ENCODE data around the gene A3GALT2. TPM values are rescaled to one million over a fixed set of nuclear protein-coding genes. Genes with fewer than 3 reads are reported as not detected.
"Not testable (repeated sequence)": the region's sequence is repeated elsewhere in the genome, so short reads cannot be mapped to it uniquely, and the experiment has no call there.

The A3GALT2 gene
- polyA plus RNA-seq, 3 donors = 0.16 to 0.48 TPM; not detected in 1

DNA sequence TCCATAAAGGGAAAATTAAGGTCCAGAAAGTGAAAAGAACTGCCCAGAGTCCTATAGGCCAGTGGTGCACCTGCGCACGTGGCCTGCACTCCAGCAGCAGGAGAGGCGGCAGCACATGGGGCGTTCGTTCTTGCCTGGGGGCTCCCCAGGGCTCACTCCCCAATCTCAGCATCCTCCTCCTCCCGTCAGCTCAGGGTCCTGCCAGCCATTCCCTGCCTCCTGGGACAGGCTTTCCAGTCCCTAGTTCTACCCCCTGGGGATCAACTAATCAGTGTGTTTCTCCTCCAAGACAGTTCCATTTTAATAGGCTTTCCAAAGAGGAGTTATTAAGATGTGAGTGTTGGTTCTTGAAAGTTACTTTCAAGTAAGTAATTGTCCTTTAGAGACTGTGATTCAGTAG, 1.2 kb upstream of the A3GALT2 start:
- no peak for DNase-seq (ENCODE audit: extremely low read depth in 1 of 11, low read depth in 9 of 11, low spot score in 4 of 11)

DNA sequence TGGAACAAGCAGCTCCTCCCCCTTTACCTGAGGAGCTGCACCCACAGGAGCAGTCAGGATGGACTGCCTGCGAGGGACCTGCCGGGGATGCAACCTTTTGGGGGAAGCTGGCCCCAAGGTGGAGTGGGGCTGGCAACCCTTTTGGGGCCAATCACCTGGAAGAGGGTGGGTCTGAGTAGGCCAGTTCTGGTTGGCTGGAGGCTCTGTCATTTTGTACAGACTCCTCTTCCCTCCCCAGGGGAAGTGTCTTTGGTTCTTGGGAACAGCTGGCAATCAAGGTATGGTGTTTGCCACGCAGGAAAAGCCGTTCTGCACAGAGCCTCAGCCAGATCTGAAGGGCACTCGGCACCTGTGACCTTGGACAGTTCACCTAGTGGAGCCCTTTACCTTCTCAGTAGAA, 280 bp upstream of the A3GALT2 start:
- no peak for DNase-seq (ENCODE audit: extremely low read depth in 1 of 11, low read depth in 9 of 11, low spot score in 4 of 11)

DNA sequence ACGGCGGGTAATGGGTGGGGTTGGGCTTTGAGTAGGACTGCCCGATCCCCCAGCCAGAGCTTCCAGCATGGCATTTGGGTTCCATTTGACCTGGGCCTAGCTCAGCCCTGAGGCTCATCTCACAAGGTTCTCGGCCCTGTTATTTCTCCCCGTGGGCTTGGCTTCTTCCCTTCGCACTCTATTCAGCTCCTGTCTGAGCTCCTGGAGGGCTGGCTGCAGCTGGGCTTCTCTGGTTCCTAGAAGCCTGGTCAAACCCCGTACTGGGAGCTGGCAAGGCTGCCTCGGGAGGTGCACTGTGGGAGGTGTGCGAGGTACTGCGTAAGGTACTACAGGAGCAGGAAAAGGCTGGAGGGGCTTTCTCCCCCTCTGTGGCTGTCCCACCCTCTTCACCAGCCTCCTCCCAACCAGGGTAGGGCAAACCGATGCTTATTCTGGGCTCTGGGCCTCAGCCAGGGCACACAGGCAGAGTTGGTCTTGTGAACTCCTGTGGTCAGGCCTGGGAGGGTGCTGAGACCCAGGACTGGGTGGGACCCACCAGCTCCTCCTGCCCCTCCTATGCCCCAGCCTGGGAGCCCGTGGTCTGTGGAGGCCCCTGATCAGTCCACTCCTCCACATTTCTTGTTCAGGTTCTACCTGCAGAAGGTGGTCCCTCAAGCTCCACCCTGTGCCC, 814 bp downstream of the A3GALT2 start:
- no peak for DNase-seq (ENCODE audit: extremely low read depth in 1 of 11, low read depth in 9 of 11, low spot score in 4 of 11)

DNA sequence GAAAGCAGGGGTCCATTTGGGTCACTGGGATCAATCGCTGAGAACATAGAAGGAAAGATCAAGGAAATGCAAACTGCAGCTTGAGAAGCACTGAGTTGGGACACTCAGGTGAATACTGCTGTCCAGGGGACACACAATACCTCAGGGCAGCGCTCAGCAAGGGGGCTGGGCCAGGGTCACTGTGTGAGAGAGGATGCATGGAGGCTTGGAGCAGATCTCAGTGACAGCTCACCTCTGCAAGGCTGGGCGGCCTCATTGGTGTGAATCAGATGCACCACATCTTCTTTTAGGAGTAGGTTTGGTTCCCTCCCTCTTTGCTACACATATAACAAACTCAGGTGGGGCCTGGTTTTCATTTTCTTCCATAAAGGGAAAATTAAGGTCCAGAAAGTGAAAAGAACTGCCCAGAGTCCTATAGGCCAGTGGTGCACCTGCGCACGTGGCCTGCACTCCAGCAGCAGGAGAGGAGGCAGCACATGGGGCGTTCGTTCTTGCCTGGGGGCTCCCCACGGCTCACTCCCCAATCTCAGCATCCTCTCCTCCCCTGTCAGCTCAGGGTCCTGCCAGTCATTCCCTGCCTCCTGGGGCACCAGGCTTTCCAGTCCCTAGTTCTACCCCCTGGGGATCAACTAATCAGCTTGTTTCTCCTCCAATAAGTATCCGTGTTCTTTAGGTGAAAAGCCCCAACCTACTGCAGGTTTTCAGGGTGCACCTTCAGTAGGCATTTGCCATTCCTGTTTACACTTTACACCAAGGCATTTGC, 1.5 kb downstream of the A3GALT2 start:
- DNase-seq (ENCODE audit: extremely low read depth in 1 of 11, low read depth in 9 of 11, low spot score in 4 of 11) = no peak

DNA sequence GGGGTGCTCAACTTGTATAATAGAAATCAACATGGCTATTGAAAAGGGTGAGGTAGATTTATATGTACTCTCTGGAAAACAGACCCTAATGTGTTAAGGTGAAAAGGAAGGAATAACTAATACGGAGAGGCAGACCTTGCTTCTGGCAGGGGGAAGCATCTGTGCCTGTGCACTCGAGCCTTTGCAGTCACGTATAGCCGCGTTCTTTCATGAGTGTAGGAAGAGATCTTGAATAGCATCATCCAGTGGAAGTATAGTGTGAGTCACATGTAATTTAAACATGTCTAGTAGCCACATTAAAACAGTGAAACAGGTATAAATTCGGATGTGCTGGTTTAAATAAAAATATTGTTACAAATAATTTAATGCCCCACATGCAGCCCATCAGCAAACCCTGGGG, 3.0 kb downstream of the A3GALT2 start:
- no peak for DNase-seq (ENCODE audit: extremely low read depth in 1 of 11, low read depth in 9 of 11, low spot score in 4 of 11)

DNA sequence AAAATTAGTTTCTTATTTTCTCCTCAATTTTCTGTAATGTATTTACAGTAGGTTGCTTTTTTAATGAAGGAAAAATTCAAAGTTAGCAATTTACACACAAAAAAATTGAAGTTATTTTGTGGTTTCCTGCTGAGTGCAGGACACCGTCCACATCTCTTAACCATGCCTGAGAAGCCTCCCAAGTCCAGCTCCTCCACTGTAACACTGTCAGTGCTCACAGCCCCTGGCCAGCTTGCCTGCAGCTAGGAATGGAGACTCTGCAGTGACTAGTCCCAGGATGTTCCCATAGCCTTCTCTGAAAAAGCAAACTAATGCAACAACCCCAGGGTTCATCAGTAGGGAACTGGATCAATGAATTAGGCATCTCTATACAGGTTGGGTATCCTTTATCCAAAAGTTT, 3.5 kb downstream of the A3GALT2 start:
- DNase-seq (ENCODE audit: extremely low read depth in 1 of 11, low read depth in 9 of 11, low spot score in 4 of 11) = no peak

DNA sequence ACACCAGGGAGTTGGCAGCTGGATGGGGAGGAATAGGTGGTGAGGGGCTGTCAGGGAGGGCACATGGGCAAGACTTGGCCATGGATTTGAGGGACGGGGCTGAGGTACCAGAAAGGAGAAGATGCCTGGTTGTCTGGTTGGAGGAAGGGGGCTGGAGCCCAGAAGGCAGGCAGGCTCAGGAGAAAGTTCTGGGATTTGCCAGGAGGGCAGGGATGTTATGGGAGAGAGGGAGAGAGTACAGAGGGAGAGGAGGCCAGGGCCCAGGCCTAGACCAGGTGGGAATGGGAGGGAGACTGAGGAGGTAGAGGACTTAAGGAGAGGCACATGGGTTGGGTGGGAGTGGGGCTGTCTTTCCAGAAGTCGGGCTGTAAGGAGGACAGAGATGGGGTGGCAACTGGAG, 4.3 kb downstream of the A3GALT2 start:
- DNase-seq (ENCODE audit: extremely low read depth in 1 of 11, low read depth in 9 of 11, low spot score in 4 of 11) = no peak

DNA sequence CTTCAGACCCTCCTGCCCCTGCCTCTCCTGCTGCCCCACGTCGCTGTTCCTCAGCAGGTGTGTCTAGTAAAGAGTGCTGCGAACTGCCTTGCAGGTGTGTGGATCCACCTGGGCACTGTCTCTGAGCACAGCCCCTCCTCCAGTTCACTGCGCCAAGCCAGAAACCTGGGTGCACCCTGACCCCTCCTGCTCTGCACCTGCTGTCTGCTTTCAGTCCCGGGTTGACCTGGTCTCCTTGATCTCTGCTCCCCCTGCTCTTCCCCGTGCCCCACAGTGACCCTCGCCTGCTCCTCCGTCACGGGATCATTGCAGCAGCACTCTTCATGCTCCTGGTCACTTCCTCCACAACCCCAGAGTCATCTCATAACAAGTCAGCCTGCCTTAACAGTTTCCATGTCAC, 6.5 kb downstream of the A3GALT2 start:
- DNase-seq (ENCODE audit: extremely low read depth in 1 of 11, low read depth in 9 of 11, low spot score in 4 of 11) = no peak

DNA sequence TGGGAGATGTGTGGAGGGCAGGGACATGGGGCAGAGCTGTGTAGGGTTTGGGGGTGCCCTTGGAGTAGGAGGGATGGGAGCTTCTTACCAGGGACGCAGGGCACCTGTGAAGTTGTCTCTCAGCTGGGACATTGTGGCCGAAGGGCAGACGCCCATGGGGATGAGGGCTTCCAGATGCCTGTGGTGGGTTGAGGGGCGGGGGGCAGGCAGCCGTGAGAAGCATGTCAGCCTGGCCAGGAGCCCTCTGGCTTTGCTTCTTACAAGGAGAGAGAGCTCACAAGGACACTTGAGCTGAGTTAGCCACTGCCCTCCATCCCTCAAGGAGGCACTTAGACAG, 8.5 kb downstream of the A3GALT2 start:
- no peak for DNase-seq (ENCODE audit: extremely low read depth in 1 of 11, low read depth in 9 of 11, low spot score in 4 of 11)

DNA sequence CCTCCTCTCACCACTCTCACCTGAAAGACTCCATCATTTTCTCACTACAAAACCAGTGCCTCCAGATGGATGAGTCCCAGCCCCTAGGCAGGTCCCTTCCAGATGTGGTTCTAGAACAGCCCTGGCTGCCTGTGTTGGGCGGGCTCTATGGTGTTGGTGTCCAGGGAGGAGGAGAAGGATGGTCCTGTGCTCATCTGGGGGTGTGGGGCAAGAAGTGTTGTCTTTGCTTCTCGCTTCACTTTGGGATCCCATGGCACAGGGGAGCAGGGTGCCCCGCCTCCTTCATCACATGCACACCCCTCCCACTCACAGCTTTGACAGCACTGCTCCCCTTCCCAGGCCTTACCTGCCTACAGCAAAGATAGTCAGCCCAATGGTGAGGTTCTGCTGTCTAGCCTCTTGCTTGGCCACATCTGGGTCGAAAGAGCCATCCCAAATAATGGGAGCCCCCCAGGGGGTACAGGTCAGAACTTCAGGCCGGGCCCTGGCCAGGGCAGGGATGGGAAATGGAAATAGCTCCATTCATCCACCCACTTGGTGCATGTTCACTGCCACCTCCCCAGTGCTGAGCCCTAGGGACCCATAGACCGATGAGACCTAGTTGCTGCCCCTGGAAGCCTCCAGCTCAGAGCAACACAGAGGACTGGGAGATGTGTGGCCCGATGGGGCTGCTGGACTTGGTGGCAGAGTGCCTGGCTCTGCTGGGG, 9.0 kb downstream of the A3GALT2 start:
- no peak for DNase-seq (ENCODE audit: extremely low read depth in 1 of 11, low read depth in 9 of 11, low spot score in 4 of 11)

DNA sequence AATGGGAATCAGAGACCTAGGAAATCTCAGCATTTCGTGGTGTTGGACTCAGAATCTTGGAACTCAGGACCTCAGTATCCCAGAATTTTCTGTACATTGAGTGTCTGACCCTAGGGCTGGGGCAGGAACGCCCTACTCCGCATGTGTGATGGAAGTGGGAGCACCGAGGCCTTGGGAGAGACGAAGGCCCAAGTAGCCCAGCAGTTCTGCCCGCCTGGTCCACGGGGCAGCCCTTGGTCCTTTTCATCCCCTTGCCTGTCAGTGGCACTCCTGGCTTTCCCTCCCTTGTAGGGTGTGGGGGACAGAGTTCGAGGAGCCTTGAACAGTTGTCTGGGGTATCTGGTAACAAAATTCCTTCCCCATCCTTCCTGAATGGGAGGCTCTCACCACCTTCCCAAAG, 10.2 kb downstream of the A3GALT2 start:
- DNase-seq (ENCODE audit: extremely low read depth in 1 of 11, low read depth in 9 of 11, low spot score in 4 of 11) = no peak

DNA sequence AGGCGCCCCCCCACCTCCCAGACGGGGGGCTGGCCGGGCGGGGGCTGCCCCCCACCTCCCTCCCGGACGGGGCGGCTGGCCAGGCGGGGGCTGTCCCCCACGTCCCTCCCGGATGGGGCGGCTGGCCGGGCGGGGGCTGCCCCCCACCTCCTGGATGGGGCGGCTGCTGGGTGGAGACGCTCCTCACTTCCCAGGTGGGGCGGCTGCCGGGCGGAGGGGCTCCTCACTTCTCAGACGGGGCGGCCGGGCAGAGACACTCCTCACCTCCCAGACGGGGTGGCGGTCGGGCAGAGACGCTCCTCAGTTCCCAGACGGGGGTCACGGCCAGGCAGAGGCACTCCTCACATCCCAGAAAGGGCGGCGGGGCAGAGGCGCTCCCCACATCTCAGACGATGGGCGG, 11.5 kb downstream of the A3GALT2 start:
- DNase-seq (ENCODE audit: extremely low read depth in 1 of 11, low read depth in 9 of 11, low spot score in 4 of 11) = not testable (repeated sequence)

DNA sequence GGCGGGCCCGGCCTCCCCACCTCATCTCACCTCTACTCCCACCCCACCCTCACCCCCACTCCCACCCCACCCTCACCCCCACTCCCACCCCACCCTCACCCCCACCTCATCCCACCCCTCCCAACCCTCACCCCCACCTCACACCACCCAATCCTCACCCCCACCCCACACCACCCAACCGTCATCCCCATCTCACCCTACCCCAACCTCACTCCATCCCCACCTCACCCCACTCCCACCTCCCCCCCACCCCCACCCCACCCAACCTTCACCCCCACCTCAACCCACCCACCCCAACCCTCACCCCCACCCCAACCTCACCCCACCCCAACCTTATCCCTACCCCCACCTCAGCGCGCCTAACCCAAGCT, 13.4 kb downstream of the A3GALT2 start:
- DNase-seq (ENCODE audit: extremely low read depth in 1 of 11, low read depth in 9 of 11, low spot score in 4 of 11) = no peak

DNA sequence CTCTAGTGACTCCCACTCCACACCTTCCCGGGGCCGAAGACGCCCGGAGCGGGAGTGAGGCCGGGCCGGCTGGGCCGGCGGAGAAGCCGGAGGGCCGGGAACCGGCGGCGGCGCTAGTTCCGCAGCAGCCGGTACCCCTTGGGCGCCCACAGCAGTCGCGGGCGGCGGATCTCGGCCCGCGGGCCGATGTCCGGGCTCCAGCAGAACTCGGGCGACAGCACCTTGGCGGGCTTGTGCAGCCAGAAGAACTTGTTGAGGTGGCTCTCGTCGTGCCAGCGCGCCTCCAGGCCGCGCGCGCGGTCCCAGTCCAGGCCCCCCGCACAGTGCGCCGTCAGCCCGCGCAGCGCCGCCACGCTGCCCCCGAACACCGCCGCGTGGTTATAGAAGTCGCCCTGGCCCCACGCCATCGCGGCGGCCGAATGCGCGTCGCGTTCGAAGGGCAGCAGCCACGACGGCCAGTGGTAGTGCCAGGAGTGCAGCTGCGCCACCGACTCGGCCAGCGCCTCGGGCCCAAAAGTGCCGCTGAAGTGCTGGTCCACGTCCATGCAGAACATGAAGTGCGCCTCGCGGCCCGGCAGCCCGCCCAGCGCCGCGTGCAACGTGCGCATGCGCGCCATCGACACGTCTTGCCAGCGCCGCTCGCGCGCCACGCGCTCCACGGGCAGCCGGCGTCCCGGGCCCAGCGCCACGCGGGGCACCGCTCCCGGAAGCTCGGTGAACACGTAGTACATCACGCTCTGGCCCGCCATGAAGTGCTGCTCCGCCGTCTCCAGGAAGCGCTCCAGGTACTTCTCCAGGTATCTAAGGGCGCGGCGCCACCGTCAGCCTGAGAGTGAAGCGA, 14.0 kb downstream of the A3GALT2 start:
- peak in 3 of 11 donors; percentile 15 to 46 (median 34) for DNase-seq (ENCODE audit: extremely low read depth in 1 of 11, low read depth in 9 of 11, low spot score in 4 of 11)

DNA sequence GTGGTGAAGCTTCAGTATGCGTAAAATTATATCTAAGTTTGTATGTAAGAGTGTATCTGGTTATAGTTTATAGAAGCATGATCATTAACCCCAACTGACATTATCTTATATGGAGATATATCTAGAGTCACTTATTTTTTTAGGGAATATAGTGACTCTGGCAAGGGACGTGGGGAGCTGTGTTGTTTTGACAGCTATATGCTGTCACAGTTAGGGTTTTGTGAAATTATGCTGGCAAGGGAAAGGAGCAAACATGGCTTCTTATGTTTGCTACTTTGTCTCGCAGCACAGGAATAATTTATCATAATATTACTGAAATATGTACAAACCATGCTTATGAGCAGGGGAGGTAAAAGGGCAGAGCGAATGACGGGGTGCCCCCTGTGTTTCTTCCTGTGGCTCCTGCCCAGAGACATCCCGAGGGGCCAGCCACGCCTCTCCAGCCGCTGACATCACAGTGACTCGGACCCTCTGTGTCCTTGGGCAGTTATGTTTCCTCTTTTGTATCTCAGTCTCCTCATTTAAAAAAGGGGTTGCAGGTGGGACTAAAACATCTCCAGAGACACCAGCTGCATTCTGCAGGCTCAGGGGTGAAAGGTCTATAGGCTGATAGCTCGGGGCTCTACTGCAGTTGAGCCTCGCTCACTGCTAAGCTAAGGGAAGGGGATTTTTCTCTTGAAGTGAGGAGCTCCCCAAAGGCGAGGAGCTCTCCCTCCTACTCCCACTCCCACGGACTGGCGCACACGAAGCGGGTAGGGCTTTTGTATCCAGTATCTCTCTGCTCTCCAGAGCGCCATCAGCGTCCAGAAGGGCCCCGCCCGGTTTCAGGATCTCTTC, 14.9 kb downstream of the A3GALT2 start:
- DNase-seq (ENCODE audit: extremely low read depth in 1 of 11, low read depth in 9 of 11, low spot score in 4 of 11) = no peak

DNA sequence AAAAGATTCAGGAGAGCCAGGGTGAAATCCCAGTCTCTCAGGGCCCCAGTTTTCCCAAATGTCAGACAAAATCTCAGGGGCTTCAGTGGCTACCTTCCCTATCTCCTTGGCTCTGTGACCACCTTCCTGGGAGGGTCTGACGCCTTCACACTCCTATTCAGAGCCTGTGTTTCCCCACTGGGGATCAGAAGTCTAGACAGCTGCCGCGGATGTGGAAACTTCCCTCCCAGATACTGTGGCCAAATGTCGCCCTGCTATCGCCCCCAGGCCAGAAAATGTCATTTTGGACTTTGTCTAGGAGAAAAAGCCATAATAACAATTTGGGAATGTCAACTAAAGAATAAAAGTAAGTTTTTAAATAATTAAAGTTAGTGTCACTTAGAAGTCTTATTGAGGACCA, 15.9 kb downstream of the A3GALT2 start:
- no peak for DNase-seq (ENCODE audit: extremely low read depth in 1 of 11, low read depth in 9 of 11, low spot score in 4 of 11)

DNA sequence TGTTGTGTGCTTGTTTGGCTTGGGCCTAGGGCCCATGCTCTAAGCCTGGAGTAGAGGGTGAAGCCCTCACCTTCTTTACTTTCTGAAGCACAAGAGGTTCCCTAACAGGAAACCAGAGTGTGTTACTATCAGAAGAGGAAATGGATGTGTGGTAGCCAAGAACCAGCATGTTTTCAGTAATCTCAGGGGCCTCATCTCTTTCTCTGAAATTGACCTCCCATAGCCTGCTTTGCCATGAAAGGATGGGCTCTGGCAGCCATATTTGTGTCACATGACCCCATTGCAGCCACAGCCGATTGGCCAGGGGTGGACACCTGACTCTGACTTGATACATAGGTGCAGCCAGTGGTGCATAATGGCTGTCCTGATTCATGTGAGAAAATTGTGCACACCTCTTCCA, 18.6 kb downstream of the A3GALT2 start:
- no peak for DNase-seq (ENCODE audit: extremely low read depth in 1 of 11, low read depth in 9 of 11, low spot score in 4 of 11)

DNA sequence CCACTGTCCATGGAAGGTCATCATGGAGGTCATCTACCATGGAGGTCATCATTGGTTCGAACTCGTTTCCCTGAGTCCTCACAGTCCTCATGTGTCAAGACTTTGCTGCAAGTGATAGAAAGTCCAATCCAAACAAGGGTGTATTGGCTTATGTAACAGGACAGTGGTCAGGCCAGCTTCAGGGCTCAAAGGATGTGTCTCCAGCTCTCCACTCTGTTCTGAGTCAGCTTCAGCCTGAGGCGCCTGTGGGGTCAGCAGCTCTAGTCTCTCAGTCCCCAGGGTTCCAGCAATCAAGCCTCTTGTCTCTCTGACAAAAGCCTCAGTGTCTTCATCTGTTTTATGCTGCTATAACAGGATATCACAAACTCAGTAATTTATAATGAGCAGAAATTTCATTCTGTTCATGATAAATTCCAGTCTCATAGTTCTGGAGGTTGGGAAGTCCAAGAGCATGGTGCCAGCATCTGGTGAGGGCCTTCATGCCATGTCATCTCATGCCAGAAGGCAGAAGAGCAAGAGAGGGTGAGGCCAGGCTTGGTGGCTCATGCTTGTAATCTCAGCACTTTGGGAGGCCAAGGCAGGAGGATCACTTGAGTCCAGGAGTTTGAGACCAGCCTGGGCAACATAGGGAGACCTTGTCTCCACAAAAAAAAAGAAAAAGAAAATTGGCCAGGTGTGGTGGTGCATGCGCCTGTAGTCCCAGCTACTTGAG, 19.5 kb downstream of the A3GALT2 start:
- DNase-seq (ENCODE audit: extremely low read depth in 1 of 11, low read depth in 9 of 11, low spot score in 4 of 11) = no peak
